HG03060 (cell line): ENCODE results near the gene ARHGEF40.
"Not testable (repeated sequence)": the region's sequence is repeated elsewhere in the genome, so short reads cannot be mapped to it uniquely, and the experiment has no call there.

Source experiments
- ATAC-seq: cut with Tn5 transposase; IDR thresholded peaks from one replicate; pipeline ENCODE4 v1.9.1; 2021; ENCODE audit warnings: low read depth, moderate number of reproducible peaks; ENCODE audit not compliant: unreplicated experiment

ARHGEF40 gene

GRCh38 chr14:21039585-21040369, 30.3 kb upstream of the ARHGEF40 start:
- no peak for ATAC-seq

- ATAC-seq = no peak
Observed at GRCh38 chr14:21040370-21040925, 29.7 kb upstream of the ARHGEF40 start.

GRCh38 chr14:21040941-21041340, 29.2 kb upstream of the ARHGEF40 start:
- not testable (repeated sequence) for ATAC-seq

- no peak for ATAC-seq
Observed at GRCh38 chr14:21041676-21042433, 28.2 kb upstream of the ARHGEF40 start, which contains the start of gene RNASE7. Gene RNASE7, plus strand, starts transcription at chr14:21042362. Its CDS starts 631 bp downstream, at chr14:21042993.

- ATAC-seq = no peak
Observed at GRCh38 chr14:21042918-21043317, 27.2 kb upstream of the ARHGEF40 start.

- ATAC-seq = no peak
Observed at GRCh38 chr14:21043387-21043973, 26.6 kb upstream of the ARHGEF40 start.

- ATAC-seq = no peak
Observed at GRCh38 chr14:21043974-21044618, 26.0 kb upstream of the ARHGEF40 start.

- no peak for ATAC-seq
Observed at GRCh38 chr14:21047378-21047781, 22.7 kb upstream of the ARHGEF40 start.

GRCh38 chr14:21048638-21049037, 21.5 kb upstream of the ARHGEF40 start:
- ATAC-seq = no peak

GRCh38 chr14:21049271-21049673, 20.8 kb upstream of the ARHGEF40 start:
- ATAC-seq = no peak

GRCh38 chr14:21050597-21050996, 19.5 kb upstream of the ARHGEF40 start:
- no peak for ATAC-seq

GRCh38 chr14:21053184-21054122, 16.7 kb upstream of the ARHGEF40 start:
- ATAC-seq = no peak

GRCh38 chr14:21054123-21054767, 15.9 kb upstream of the ARHGEF40 start:
- ATAC-seq = no peak

GRCh38 chr14:21054768-21055145, 15.3 kb upstream of the ARHGEF40 start:
- no peak for ATAC-seq

- ATAC-seq = no peak
Observed at GRCh38 chr14:21055432-21056117, 14.5 kb upstream of the ARHGEF40 start.

GRCh38 chr14:21056520-21057163, 13.5 kb upstream of the ARHGEF40 start:
- ATAC-seq = no peak

GRCh38 chr14:21057803-21058675, 12.1 kb upstream of the ARHGEF40 start, which contains the start of gene RNASE8:
Gene RNASE8, plus strand, starts transcription at chr14:21057822. Its CDS starts 71 bp downstream, at chr14:21057893.
- no peak for ATAC-seq
